ENCODE measurements around the gene CSTF2T. TPM values are rescaled to one million over a fixed set of nuclear protein-coding genes. Genes with fewer than 3 reads are reported as not detected.

The CSTF2T gene
- total RNA-seq, 1 experiment from 2014 or later: 22.2 TPM

GRCh38 chr10:51700228-51700817 is 928 bp upstream of the CSTF2T start:
- ChIA-PET CTCF (no interaction called here), POLR2A (ENCODE audit: low non-redundant PET) (no interaction called here)
- TSS peak; percentile 99 for BruUV-seq (replicated peaks)
- TF ChIP-seq EZH2 (IDR thresholded peaks at IDR 0.05; ENCODE audit: borderline replicate concordance, low read depth, low read length, poor library complexity, severe bottlenecking): no peak
- no peak for TF ChIP-seq CTCF (conservative IDR thresholded peaks at IDR 0.05; ENCODE audit: low read depth, low read length)
- no peaks in the 10 kb centered on the region for H3K9me3 ChIP-seq (ENCODE audit: low read depth, low read length, poor library complexity, severe bottlenecking)
- intact Hi-C loops (cut with micrococcal nuclease; ENCODE audit: unreplicated experiment): no loop called here
- peak overlapping the region; percentile 98 for H3K27ac ChIP-seq (ENCODE audit: low read depth, low read length, poor library complexity, severe bottlenecking)
- H3K27me3 ChIP-seq (replicated peaks; ENCODE audit: insufficient read depth, low read depth, low read length, poor library complexity): no peaks in the 10 kb centered on the region
- no peak for DNase-seq (ENCODE audit: low spot score)
- H3K4me1 ChIP-seq (ENCODE audit: insufficient read depth, low read length, poor library complexity, severe bottlenecking): peaks cover 2% of the 10 kb centered on the region
- H3K36me3 ChIP-seq (ENCODE audit: insufficient read depth, low read length, poor library complexity, severe bottlenecking): peaks cover 9% of the 10 kb centered on the region
- peak overlapping the region; percentile 69 for H3K4me3 ChIP-seq (ENCODE audit: low read depth, low read length, poor library complexity, severe bottlenecking)

GRCh38 chr10:51699145-51699474 is 285 bp downstream of the CSTF2T start:
- CTCF ChIA-PET: no interaction called here
- POLR2A ChIA-PET (ENCODE audit: low non-redundant PET): interaction anchor here (0.6 kb wide), 1 partner anchor 20 kb away, joined by 8 read pairs; no protein-coding TSS in a partner anchor
- DNase-seq (ENCODE audit: low spot score): no peak

GRCh38 chr10:51698473-51699063 is 827 bp downstream of the CSTF2T start:
- no peak for DNase-seq (ENCODE audit: low spot score)
- no TSS peak for BruUV-seq (replicated peaks)
- ChIA-PET CTCF (no interaction called here), POLR2A (ENCODE audit: low non-redundant PET) (interaction anchor here (0.6 kb wide), 1 partner anchor 19 kb away, joined by 8 read pairs; no protein-coding TSS in a partner anchor)
- H3K4me1 ChIP-seq (ENCODE audit: insufficient read depth, low read length, poor library complexity, severe bottlenecking): peaks cover 2% of the 10 kb centered on the region
- H3K27ac ChIP-seq (ENCODE audit: low read depth, low read length, poor library complexity, severe bottlenecking): peak overlapping the region; percentile 98
- no peaks in the 10 kb centered on the region for H3K27me3 ChIP-seq (replicated peaks; ENCODE audit: insufficient read depth, low read depth, low read length, poor library complexity)
- intact Hi-C loops (cut with micrococcal nuclease; ENCODE audit: unreplicated experiment): no loop called here
- peak overlapping the region; percentile 69 for H3K4me3 ChIP-seq (ENCODE audit: low read depth, low read length, poor library complexity, severe bottlenecking)
- TF ChIP-seq CTCF (conservative IDR thresholded peaks at IDR 0.05; ENCODE audit: low read depth, low read length): no peak
- H3K9me3 ChIP-seq (ENCODE audit: low read depth, low read length, poor library complexity, severe bottlenecking): no peaks in the 10 kb centered on the region
- peaks cover 9% of the 10 kb centered on the region for H3K36me3 ChIP-seq (ENCODE audit: insufficient read depth, low read length, poor library complexity, severe bottlenecking)

More at GRCh38 chr10:51699145-51699474, 285 bp downstream of the CSTF2T start:
- intact Hi-C loops (cut with micrococcal nuclease; ENCODE audit: unreplicated experiment): no loop called here
- Histone ChIP-seq H3K4me3 (ENCODE audit: low read depth, low read length, poor library complexity, severe bottlenecking) (peak overlapping the region; percentile 69), H3K27me3 (replicated peaks; ENCODE audit: insufficient read depth, low read depth, low read length, poor library complexity) (no peaks in the 10 kb centered on the region), H3K27ac (ENCODE audit: low read depth, low read length, poor library complexity, severe bottlenecking) (peak overlapping the region; percentile 98), H3K9me3 (ENCODE audit: low read depth, low read length, poor library complexity, severe bottlenecking) (no peaks in the 10 kb centered on the region), H3K36me3 (ENCODE audit: insufficient read depth, low read length, poor library complexity, severe bottlenecking) (peaks cover 9% of the 10 kb centered on the region), H3K4me1 (ENCODE audit: insufficient read depth, low read length, poor library complexity, severe bottlenecking) (peaks cover 2% of the 10 kb centered on the region)
- TF ChIP-seq CTCF (conservative IDR thresholded peaks at IDR 0.05; ENCODE audit: low read depth, low read length): no peak
- TF ChIP-seq EZH2 (IDR thresholded peaks at IDR 0.05; ENCODE audit: borderline replicate concordance, low read depth, low read length, poor library complexity, severe bottlenecking): no peak
- BruUV-seq (replicated peaks): TSS peak; percentile 64

Data from A673 (cell line).